ENCODE data around the gene TNFRSF18. TPM values are rescaled to one million over a fixed set of nuclear protein-coding genes. Genes with fewer than 3 reads are reported as not detected.

TNFRSF18 gene
- total RNA-seq, 3 donors from 2014 or later = 1.6 to 2.2 (median 2.2) TPM

- peak in 2 of 3 donors; percentile 23 to 46 for DNase-seq
- Histone ChIP-seq H3K4me3 (no peak overlapping the region), H3K36me3 (ENCODE audit: low read depth) (no peaks in the 10 kb centered on the region), H3K9me3 (no peaks in the 10 kb centered on the region), H3K4me1 (ENCODE audit: low read depth) (peaks cover 24% of the 10 kb centered on the region)
- TF ChIP-seq CTCF (IDR thresholded peaks at IDR 0.05) = no peak
- ATAC-seq = no peak
- intact Hi-C loops (cut with DNase I, micrococcal nuclease) = no loop called here
Observed at GRCh38 chr1:1210726-1211540, 4.5 kb upstream of the TNFRSF18 start.

- Histone ChIP-seq H3K36me3 (ENCODE audit: low read depth) (no peaks in the 10 kb centered on the region), H3K4me3 (no peak overlapping the region), H3K9me3 (no peaks in the 10 kb centered on the region), H3K4me1 (ENCODE audit: low read depth) (peaks cover 17% of the 10 kb centered on the region)
- no peak for TF ChIP-seq CTCF (IDR thresholded peaks at IDR 0.05)
- ATAC-seq (peak; percentile 15), DNase-seq (peak; percentile 33 to 67 (median 54))
- intact Hi-C loops (cut with DNase I, micrococcal nuclease) = no loop called here
Observed at GRCh38 chr1:1208713-1209433, 2.5 kb upstream of the TNFRSF18 start.

GRCh38 chr1:1207571-1207892 lies 1.1 kb upstream of the TNFRSF18 start:
- Histone ChIP-seq H3K4me1 (ENCODE audit: low read depth) (peaks cover 14% of the 10 kb centered on the region), H3K36me3 (ENCODE audit: low read depth) (no peaks in the 10 kb centered on the region), H3K9me3 (no peaks in the 10 kb centered on the region), H3K4me3 (no peak overlapping the region)
- ATAC-seq (no peak), DNase-seq (peak in 1 of 3 donors; percentile 23)
- TF ChIP-seq CTCF (IDR thresholded peaks at IDR 0.05) = no peak
- intact Hi-C loops (cut with DNase I, micrococcal nuclease) = no loop called here

- TF ChIP-seq CTCF (IDR thresholded peaks at IDR 0.05) = no peak
- no peak for ATAC-seq
- Histone ChIP-seq H3K9me3 (no peaks in the 10 kb centered on the region), H3K36me3 (ENCODE audit: low read depth) (no peaks in the 10 kb centered on the region), H3K4me3 (no peak overlapping the region), H3K4me1 (ENCODE audit: low read depth) (peaks cover 14% of the 10 kb centered on the region)
- intact Hi-C loops (cut with DNase I, micrococcal nuclease) = no loop called here
- DNase-seq = peak in 2 of 3 donors; percentile 36 to 58
Observed at GRCh38 chr1:1206966-1207531, 657 bp upstream of the TNFRSF18 start.

- Histone ChIP-seq H3K36me3 (ENCODE audit: low read depth) (no peaks in the 10 kb centered on the region), H3K9me3 (no peaks in the 10 kb centered on the region), H3K4me3 (no peak overlapping the region), H3K4me1 (ENCODE audit: low read depth) (peaks cover 16% of the 10 kb centered on the region)
- ATAC-seq = no peak
- DNase-seq = peak in 2 of 3 donors; percentile 37 to 53
- TF ChIP-seq CTCF (IDR thresholded peaks at IDR 0.05) = no peak
- intact Hi-C loops (cut with DNase I, micrococcal nuclease) = no loop called here
Observed at GRCh38 chr1:1205769-1206375, 520 bp downstream of the TNFRSF18 start.
